DMS53 treated with DMSO at 0.1 percent for 48 hours (cell line): ENCODE results near the gene CDIPT.
A peak's percentile ranks its signal among the peaks of the same experiment; 100 is the strongest.
"Not testable (repeated sequence)": the region's sequence is repeated elsewhere in the genome, so short reads cannot be mapped to it uniquely, and the experiment has no call there.

ENCODE experiments used
- DNase-seq: peaks from one replicate; lab custom pipeline; 2025; ENCODE audit not compliant: unreplicated experiment; lab: John Stamatoyannopoulos, UW

CDIPT gene, protein sequence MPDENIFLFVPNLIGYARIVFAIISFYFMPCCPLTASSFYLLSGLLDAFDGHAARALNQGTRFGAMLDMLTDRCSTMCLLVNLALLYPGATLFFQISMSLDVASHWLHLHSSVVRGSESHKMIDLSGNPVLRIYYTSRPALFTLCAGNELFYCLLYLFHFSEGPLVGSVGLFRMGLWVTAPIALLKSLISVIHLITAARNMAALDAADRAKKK

DNA sequence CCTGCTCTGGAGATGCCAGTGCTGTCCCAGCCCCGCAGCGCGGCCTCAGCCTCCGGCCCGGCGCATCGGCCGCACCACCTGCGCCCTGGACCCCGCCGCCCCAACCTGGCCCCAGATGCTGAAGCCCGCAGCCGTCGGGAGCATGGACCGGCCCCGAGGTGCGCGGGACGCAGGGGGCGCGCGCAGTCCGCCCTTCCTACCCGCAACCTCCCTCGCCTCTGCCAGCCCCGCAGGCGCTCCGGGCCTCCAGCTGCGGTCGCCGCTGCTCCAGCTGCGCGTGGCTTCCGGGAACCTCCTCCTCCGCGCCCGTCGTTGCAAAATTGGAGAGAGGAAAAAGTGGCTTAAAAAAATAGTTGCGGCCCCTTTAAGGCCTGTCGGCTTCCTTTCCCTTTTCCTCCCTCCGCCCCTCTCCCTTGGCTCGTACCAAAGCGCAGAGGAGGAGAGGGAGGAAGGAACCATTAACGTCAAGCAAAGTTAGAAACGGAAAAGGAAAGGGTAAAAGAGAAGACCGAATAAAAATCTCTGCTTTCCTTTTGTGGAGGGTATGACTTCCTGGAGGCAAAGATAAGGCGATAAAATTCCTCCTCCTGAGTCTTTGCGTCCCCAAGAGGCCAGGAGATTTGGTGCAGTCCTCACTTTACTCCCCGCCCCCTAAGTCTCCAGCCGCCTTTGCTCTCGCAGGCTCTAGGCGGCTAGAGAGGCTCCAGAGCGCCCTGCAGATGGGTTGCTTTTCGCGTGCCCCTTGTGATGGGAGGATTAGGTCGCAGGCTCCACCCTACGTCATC, at the start of gene CDIPT:
Gene CDIPT, minus strand, starts transcription at position 343 of the 785 bp plus-strand sequence. CDS start 369 bp downstream, outside the sequence.
- peak; percentile 83 for DNase-seq

DNA sequence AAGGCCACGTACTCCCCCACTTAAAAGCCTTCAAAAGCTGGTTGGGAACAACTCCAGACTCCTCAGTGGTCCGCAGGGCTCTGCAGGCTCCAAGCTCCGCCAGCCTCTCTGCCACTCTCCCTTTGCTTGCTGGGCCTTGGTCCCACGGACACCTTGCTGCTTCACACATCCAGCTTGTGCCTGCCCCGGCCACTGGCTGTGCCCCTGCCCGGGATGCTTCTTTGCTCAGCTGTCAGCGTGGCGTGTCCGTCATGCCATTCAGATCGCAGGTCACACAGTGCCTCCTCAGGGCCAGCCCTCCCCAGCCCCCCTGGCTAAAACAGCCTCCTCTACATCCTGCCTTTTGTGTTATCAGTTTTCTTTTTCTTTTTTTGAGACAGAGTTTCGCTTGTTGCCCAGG, 49.1 kb upstream of the CDIPT start:
- DNase-seq, result peak; percentile 21

DNA sequence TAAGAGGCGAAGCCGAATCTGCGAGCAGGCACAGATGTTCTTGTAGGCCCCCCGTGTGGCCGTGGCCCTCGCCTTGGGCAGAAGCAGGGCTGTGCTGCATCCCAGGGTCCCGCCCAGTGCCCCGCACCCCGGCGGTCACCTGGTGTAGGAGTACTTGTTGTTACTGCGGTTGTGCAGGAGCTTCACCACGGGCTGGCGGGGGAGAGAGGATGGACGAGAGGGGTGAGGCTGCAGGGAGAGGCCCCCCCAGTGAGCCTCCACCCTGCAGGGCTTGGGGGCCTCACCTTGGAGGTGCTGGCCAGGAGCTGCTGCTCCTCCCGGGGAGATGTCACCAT, 48.6 kb upstream of the CDIPT start:
- no peak for DNase-seq

DNA sequence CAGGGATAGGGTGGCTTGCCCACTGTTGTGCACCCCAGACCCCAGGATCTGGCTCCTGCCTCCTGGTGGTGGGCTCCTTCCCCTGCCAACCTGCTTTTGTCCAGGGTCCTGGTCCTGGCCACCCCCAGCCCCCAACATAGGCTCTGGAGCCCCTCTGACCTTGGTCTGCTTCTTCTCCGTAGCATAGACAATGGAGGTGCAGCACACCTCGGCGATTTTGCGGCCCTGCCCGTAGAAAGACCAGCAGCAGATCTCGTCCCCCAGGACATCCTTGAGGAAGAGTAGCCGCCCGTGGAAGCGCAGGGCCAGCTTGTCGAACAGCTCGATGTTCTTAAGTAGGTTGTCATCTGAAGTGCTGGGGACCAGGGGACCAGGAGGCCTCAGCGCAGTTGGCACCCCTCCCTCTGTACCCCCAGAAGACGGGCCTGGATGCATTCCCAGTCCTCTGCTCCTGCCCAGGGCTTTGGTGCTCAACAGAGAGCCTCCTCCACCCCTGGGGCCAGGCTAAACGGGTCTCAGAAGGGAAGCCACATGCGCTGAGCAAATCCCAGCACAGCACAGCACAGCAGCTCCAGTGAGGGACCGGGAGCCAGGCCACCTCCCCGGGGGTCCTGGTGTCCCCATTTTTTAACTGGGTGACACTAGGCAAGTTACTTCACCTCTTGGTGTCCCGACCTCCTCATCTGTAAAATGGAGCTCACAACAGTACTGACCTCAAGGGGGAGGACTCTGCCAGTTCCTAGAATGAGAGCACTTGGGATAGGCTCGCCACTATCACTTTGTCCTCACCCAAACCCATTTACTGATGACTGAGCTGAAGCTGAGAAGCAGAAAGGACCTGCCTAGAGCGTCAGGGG, 48.0 kb upstream of the CDIPT start:
- DNase-seq, result peak; percentile 5

DNA sequence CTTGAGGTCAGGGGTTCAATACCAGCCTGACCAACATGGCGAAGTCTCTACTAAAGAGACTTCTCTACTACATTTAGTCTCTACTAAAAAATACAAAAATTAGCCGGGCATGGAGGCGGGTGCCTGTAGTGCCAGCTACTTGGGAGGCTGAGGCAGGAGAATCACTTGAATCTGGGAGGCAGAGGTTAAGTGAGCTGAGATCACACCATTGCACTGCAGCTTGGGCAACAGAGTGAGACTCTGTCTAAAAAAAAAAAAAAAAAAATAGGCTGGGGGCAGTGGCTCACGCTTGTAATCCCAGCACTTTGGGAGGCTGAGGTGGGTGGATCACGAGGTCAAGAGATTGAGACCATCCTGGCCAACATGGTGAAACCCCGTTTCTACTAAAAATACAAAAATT, 46.8 kb upstream of the CDIPT start:
- DNase-seq, result not testable (repeated sequence)

DNA sequence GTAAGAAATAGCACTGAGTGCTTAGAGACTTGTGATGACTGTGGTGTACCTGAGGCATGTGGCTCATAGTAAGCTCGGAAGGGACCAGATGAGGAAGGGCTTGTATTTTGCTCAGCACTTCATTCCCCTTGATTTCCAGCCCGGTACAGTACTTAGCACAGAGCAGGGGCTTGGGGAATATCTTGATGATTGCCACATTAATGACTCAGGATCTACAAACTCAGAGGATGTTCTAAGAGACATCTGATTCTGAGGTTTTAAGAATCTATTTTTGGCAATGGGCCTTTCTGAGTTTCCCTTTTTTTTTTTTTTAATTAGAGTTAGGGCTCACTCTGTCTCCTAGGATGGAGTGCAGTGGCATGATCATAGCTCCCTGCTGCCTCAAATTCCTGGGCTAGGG, 46.4 kb upstream of the CDIPT start:
- no peak for DNase-seq

DNA sequence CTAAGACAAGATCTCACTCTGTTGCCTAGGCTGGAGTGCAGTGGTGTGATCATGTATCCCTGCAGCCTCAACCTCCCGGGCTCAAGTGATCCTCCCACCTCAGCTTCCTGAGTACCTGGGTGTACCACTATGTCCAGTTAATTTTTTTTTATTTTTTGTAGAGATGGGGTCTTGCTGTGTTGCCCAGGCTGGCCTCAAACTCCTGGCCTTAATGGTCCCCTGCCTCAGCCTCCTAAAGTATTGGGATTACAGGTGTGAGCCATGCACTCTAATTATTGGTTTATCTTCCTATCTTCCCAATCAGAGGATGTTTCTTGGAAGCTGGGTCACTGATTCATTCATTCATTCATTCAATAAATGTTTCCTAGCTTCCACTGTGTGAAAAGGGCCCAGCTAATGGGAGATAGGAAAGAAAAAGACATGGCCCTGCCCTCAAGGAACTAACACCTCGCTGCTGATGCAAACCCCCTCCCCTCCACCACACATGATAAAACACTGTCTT, 45.7 kb upstream of the CDIPT start:
- DNase-seq, result no peak

DNA sequence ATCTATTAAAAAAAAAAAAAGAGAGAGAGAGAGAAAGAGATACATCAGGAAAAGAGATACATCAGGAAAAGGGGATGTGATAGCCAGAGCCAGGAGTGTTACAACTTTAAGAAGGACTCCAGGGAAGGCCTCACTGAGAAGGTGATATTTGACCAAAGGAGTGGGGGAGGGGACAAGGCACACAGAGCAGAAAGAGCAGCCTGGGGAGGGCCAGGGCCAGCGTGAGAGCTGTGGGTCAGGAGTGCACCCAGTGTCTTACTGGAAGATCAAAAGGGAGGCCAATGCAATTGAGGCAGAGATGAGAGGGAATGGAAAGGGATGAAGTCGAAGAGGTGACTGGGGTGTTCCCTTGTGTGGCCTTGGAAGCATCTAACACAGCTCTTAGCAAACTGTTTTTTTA, 44.9 kb upstream of the CDIPT start:
- DNase-seq, result no peak

DNA sequence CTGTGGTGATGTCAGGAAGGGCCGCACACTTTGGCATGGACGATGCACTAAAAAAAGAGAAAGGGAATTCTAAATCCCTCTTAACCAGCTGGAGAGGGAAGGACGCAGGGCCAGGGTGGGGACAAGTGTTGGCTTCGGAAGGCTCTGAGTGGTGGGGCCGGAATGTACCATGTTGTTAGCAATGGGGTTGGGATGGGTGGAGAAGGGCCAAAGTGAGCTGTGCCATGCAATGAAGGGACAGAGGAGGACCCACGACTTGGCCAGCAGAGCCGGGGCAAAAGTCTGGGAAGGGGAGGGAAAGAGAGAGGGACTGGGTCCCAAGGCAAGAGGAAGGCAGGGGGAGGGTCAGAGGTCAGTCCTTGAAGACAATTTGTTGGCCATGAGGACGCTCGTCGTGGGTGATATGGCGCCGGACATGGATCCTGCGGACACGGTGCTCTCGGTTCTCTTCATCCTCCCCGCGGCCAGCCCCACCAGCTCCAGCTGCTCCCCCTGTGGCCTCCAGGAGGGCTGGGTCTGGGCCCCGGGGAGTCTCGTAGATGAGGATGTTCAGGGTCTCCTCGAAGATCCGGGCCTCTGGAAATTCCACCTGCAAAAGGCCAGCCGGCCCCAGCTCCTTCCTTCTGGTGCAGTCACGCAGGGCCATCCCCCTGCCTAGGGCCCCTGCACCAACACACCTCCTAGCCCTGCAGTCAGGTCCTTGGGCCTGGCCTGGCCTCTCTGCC, 43.7 kb upstream of the CDIPT start:
- DNase-seq, result no peak

DNA sequence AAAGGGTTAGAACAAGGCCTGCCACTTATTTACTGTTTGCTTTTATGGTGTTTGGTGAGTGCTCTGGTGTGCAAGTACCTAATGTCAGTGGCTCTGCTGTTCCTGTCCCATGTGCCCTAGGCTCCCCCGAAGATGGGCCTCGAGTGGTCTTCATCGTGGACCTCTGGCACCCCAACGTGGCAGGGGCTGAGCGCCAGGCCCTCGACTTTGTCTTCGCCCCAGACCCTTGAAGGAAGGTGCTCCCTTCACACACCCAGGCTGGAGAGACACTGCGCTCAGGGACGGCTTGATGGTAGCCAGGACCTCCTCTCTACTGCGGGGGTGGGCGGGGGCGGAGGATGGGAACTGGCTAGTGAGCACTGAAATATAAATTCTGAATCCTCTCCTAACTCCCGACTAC, 42.6 kb upstream of the CDIPT start:
- DNase-seq, result no peak

DNA sequence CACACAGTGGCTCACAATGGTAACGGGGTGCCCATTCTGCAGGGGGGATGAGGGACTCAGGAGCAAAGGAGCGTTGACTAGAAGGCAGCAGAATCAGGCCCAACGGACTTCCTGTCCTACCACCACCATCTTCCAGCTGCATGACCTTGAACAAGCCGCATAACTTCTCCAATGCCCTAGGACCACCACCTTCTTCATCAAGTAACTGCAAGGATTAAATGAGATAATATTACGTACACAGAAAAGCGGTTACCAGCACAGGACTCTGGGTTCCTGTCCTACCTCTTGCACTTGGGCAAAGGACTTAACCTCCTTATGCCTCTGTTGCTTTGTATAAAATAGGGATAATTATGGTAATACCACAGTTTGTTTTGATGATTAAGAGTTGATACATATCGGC, 41.9 kb upstream of the CDIPT start:
- DNase-seq, result no peak

DNA sequence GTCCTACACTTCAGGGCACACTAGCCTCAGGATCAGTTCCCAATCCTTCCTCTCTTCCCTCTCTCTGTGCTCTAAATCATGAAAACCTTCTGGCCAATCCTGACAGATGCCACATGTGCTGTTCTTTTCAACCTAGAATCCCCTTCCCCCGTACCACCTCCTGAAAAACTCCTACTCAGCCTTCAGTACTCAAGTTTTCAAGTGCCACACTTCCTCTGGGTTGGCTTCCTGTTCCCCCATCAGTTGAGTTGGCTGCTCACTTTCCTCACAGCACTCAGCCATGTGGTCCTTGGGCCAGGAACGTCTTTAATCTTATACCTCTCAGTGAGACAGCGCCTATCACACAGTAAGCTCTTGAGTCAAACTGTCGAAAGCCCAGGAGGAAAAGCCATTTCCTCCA, 40.6 kb upstream of the CDIPT start:
- no peak for DNase-seq

DNA sequence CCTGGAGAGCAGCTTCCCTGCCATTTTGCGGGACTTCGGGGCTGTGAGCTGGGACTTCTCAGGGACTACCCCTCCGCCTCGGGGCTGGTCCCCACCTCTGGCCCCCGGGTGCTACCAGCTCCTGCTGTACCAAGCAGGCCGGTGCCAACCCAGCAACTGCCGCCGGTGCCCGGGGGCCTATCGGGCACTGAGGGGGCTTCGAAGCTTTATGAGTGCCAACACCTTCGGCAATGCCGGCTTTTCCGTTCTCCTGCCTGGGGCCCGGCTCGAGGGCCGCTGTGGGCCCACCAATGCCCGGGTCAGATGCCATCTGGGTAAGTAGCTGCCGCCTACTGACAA, 38.5 kb upstream of the CDIPT start:
- no peak for DNase-seq

DNA sequence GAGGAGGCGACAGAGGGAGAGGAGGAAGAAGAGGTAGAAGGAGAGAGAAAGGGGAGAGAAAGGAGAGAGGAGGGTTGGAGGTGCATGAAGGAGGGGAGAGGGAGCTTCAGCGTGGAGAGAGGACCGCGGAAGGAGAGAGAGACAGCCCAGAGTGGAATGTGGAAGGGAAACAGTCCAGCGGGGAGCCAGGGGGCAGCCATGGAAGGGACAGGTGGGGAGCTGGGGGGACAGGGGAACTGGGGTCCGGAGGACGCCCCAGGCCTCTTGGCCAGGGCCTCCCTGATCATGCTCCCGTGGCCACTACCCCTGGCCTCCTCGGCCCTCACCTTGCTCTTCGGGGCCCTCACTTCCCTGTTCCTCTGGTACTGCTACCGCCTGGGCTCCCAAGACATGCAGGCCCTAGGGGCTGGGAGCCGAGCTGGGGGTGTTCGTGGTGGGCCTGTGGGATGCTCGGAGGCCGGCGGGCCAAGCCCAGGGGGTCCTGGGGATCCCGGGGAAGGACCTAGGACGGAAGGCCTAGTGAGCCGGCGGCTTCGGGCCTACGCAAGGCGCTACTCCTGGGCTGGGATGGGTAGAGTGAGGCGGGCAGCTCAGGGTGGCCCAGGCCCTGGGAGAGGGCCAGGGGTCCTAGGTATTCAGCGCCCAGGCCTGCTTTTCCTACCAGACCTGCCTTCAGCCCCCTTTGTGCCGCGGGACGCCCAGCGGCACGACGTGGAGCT, 38.0 kb upstream of the CDIPT start:
- no peak for DNase-seq

DNA sequence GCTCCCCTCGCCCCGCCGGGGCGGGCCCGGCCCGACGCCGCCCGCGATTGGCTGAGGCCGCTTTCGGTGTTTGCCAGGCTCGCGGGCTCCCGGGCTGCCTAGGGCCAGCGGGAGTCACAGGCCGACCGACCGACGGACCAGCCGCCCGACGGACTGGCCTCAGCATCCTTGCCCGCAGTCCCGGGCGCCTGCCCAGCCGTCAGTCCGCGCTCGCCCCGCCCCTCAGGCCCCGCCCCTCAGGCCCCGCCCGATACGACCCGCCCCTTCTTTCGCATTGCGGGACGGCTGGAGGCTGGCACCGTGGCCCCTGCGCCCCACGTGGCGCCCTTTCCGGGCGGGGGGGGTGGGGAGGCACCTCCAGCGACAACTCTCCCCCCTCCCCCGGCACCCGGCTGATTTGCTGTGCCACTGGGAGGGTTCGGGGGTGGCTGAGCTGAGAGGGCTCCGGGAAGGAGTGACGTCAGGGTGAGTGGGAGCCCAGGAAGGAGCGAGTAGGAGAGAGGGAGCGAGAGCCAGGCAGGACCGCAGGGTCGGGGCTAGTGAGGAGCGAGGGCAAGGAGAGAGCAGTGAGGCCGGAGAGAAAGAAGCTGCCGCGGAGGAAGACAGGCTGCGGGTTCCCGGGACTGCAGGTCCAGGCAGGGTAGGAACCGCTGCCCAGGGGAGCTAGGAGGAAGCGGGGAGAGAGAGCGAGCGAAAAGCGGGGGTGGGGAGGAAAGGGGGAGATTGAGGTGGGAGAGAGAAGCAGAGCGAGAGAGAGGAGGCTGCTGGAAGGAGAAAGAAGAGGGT, 37.3 kb upstream of the CDIPT start, which contains the start of gene ASPHD1:
Gene ASPHD1, plus strand, starts transcription at position 387 of the 786 bp plus-strand sequence. CDS start 484 bp downstream, outside the sequence.
- DNase-seq, result peak; percentile 54

DNA sequence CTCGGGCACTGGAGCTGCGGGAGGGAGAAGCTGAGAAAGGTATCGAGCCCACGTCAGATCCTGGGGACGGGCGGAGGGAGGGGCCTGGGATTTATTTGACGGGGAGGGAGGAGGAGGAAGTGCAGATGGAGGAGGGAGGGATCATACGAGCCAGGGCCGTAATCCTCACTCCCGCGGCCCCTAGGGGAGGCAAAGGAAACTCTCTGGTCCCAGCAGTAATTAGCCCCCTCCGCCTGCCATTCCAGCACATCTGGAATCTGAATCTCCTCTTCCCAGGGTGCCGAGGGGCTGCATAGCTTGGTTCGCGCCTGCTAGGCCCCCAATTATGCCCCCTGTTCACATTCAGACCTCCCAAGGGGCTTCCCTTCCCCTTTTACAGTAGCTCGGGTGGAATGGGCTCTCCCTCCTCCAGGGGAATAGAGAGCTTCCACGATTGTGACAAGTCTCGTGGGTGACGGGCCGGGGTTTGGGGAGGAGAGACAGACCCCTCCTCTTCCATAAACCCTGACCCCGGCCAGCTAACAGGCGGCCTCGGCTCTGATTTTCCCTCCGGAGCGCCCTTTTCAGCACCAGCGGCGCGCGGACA, 36.6 kb upstream of the CDIPT start, which contains the start of gene SEZ6L2:
Gene SEZ6L2, minus strand, starts transcription at position 35 of the 586 bp plus-strand sequence. CDS start 531 bp downstream, outside the sequence.
- peak; percentile 86 for DNase-seq

DNA sequence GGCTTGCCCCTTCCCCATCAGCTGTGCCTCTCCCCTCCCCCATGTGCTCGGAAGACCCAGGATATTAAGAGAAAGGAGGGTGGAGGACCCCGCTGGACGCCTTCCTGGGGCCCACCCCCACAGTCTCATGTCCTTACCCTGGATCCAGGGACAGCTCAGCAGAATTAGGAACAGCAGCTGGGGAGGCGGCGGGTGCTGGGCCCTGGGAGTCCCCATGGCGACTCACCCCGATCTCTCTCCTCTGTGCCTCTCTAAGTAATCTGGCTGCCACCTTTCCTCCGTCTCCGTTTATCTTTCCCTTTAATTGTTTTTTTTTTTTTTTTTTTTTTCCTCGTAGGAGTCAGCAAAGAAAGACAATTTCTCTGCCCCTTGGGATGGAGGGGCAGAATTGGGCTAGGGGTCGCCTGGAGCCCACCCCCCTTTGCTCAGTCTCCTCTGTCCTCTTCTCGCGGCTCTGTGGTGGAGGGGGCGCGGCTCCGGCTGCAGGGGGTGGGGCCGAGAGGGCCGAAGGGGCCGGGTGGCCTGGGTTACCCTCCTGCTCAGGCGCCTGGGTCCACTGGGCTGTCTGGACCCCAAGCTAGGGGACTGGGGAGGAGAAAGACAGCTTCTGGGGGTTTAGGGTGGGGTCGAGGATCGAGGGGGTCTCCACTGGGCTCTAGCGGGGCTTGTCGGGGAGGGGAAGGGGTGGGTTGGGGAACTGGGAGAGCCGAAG, 35.9 kb upstream of the CDIPT start:
- peak; percentile 48 for DNase-seq

DNA sequence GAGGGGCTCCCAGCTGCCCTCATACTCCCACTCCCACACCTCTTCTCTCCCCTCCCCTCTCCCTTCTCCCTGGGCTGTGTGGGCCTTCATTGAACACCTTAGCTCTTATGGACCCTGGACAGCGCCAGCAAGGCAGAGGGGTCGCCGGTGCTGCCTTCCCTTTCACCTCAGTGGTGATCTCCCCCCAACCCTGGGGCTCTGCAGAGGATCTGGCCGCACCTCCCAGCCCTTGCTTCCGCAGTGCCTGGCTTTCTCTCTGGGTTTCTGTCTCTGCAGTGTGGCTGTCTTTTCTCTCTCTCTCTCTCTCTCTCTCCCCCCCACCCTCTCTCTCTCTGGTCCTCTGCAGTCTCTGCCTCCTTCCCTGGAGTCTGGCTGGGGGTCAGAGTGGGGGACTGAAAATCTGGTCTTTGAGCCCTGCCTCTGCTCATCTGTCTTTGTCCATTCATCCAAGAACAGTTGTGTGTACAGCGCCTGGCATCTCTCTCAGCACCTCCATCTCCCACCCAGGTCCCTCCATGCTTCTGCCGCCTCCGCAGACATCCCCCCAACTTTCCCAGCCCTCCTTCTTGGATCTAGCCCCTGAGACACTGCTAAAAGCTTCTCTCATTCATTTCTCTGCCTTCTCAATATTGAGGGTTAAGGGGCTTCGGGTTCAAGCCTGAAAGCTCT, 35.2 kb upstream of the CDIPT start:
- DNase-seq, result no peak
